Measurements from ENCODE around the gene LY6G6C.

DNA sequence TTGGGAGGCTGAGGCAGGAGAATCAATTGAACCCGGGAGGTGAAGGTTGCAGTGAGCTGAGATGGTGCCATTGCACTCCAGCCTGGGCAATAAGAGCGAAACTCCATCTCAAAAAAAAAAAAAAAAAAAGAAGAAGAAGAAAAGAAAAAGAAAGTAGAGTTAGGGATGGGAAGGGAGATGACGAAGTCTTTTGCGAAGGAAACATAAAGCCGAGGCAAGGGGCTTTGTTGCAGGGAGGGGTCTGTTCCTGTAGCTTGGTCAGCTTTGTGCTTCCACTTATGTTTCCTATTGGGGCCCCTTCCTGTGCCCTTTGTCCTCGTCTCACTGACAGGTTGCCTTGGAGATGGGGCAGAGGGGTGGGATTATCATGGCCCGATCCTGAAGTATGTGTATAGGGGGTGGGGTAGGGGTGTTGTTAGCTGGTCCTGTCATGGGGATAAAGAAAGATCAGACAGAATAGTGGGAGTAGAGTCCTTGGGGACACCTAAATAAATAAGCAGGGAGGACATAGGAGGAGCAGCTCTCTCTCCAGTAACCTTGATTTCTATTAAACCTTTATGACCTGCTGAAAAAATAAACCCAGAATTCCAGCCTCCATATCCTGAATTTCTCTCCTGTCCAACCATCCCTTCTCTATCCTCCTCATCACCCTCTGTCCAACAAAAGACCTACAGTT lies 15.9 kb upstream of the LY6G6C start:
- TF ChIP-seq POLR2A (IDR thresholded peaks at IDR 0.05) = no peak
- TF ChIP-seq, protein P1, sequence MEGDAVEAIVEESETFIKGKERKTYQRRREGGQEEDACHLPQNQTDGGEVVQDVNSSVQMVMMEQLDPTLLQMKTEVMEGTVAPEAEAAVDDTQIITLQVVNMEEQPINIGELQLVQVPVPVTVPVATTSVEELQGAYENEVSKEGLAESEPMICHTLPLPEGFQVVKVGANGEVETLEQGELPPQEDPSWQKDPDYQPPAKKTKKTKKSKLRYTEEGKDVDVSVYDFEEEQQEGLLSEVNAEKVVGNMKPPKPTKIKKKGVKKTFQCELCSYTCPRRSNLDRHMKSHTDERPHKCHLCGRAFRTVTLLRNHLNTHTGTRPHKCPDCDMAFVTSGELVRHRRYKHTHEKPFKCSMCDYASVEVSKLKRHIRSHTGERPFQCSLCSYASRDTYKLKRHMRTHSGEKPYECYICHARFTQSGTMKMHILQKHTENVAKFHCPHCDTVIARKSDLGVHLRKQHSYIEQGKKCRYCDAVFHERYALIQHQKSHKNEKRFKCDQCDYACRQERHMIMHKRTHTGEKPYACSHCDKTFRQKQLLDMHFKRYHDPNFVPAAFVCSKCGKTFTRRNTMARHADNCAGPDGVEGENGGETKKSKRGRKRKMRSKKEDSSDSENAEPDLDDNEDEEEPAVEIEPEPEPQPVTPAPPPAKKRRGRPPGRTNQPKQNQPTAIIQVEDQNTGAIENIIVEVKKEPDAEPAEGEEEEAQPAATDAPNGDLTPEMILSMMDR (IDR thresholded peaks at IDR 0.05) = no peak
- no peak for TF ChIP-seq POLR2AphosphoS5 (IDR thresholded peaks at IDR 0.05)

All from sigmoid colon (tissue), 4 donors.